ENCODE measurements around the gene MAP7. TPM values are rescaled to one million over a fixed set of nuclear protein-coding genes. Genes with fewer than 3 reads are reported as not detected.

Gene MAP7
- total and polyA plus RNA-seq, 9 of the 15 experiments (the other 6 are each of a cell fraction or from before 2014, with no cell fraction given) = 0.76 to 7.7 (median 3.9) TPM

DNA sequence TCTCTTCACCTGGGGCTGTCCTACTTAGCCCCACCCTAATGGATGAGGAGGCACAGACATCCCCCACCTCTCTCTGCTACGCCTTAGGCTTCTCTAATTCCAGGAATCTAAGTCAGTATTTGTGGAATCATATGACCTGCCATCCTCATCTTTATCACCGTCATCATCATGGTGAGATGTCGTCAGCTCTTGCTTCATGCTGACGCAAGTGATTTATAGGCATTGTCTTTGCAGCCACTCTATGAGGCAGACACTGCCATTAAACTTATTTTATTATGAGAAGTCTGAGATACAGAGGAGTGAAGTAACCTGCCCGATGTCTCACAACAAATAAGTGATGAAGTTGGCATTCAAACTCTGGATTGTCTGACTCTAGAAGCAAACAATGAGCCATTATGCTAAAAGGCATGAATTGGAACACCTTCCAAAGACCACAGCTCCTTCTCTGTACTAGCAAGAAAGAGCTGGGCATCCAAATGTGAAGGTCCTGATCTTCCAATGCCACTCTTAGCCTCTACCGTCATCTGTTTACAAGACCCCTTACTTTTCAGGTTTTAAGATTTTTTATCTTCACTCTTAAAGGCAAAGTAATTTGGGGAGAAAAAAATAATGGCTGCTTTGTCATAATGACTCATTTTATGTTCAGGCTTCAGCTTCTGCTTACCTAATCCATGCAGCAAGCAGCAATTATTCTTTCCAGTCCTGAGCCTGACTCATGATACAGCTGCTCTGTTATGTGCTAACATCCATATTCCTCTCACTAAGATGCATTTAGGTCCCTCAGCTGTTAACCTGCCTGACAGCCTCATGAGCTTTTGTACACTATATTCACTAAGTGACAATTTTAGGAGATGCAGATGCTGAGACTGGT is 146.9 kb downstream of the MAP7 start (continued):
- TF ChIP-seq ZNF583 (CRISPR knock-in tag; IDR thresholded peaks at IDR 0.05) (no peak), SOX6 (IDR thresholded peaks at IDR 0.05) (peak; percentile 98), DNMT1 (IDR thresholded peaks at IDR 0.05) (no peak), FIP1L1 (IDR thresholded peaks at IDR 0.05; ENCODE audit: low read depth, low read length, poor library complexity, severe bottlenecking) (no peak), BDP1 (IDR thresholded peaks at IDR 0.05; ENCODE audit: insufficient read depth, insufficient read length) (no peak), ILK (tag; IDR thresholded peaks at IDR 0.05; ENCODE audit: borderline replicate concordance, low read depth) (no peak), HDAC8 (tag; IDR thresholded peaks at IDR 0.05) (peak; percentile 48; the same call in 1 of the 2 replicates), EHMT2 (IDR thresholded peaks at IDR 0.05) (no peak; the same call in 1 of the 2 replicates), ZKSCAN3 (CRISPR knock-in tag; IDR thresholded peaks at IDR 0.05) (no peak), ZBTB1 (CRISPR knock-in tag; IDR thresholded peaks at IDR 0.05; ENCODE audit: borderline replicate concordance, low read depth) (no peak), HNRNPLL (IDR thresholded peaks at IDR 0.05; ENCODE audit: low read depth, low read length, poor library complexity, severe bottlenecking) (no peak), ZFPM2 (CRISPR knock-in tag; IDR thresholded peaks at IDR 0.05) (no peak)
- TF ChIP-seq, protein P1, sequence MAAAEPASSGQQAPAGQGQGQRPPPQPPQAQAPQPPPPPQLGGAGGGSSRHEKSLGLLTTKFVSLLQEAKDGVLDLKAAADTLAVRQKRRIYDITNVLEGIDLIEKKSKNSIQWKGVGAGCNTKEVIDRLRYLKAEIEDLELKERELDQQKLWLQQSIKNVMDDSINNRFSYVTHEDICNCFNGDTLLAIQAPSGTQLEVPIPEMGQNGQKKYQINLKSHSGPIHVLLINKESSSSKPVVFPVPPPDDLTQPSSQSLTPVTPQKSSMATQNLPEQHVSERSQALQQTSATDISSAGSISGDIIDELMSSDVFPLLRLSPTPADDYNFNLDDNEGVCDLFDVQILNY (CRISPR knock-in tag; IDR thresholded peaks at IDR 0.05) = no peak
- TF ChIP-seq, protein P2, sequence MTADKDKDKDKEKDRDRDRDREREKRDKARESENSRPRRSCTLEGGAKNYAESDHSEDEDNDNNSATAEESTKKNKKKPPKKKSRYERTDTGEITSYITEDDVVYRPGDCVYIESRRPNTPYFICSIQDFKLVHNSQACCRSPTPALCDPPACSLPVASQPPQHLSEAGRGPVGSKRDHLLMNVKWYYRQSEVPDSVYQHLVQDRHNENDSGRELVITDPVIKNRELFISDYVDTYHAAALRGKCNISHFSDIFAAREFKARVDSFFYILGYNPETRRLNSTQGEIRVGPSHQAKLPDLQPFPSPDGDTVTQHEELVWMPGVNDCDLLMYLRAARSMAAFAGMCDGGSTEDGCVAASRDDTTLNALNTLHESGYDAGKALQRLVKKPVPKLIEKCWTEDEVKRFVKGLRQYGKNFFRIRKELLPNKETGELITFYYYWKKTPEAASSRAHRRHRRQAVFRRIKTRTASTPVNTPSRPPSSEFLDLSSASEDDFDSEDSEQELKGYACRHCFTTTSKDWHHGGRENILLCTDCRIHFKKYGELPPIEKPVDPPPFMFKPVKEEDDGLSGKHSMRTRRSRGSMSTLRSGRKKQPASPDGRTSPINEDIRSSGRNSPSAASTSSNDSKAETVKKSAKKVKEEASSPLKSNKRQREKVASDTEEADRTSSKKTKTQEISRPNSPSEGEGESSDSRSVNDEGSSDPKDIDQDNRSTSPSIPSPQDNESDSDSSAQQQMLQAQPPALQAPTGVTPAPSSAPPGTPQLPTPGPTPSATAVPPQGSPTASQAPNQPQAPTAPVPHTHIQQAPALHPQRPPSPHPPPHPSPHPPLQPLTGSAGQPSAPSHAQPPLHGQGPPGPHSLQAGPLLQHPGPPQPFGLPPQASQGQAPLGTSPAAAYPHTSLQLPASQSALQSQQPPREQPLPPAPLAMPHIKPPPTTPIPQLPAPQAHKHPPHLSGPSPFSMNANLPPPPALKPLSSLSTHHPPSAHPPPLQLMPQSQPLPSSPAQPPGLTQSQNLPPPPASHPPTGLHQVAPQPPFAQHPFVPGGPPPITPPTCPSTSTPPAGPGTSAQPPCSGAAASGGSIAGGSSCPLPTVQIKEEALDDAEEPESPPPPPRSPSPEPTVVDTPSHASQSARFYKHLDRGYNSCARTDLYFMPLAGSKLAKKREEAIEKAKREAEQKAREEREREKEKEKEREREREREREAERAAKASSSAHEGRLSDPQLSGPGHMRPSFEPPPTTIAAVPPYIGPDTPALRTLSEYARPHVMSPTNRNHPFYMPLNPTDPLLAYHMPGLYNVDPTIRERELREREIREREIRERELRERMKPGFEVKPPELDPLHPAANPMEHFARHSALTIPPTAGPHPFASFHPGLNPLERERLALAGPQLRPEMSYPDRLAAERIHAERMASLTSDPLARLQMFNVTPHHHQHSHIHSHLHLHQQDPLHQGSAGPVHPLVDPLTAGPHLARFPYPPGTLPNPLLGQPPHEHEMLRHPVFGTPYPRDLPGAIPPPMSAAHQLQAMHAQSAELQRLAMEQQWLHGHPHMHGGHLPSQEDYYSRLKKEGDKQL (CRISPR knock-in tag; IDR thresholded peaks at IDR 0.05; ENCODE audit: borderline replicate concordance) = no peak
- TF ChIP-seq, protein P3, sequence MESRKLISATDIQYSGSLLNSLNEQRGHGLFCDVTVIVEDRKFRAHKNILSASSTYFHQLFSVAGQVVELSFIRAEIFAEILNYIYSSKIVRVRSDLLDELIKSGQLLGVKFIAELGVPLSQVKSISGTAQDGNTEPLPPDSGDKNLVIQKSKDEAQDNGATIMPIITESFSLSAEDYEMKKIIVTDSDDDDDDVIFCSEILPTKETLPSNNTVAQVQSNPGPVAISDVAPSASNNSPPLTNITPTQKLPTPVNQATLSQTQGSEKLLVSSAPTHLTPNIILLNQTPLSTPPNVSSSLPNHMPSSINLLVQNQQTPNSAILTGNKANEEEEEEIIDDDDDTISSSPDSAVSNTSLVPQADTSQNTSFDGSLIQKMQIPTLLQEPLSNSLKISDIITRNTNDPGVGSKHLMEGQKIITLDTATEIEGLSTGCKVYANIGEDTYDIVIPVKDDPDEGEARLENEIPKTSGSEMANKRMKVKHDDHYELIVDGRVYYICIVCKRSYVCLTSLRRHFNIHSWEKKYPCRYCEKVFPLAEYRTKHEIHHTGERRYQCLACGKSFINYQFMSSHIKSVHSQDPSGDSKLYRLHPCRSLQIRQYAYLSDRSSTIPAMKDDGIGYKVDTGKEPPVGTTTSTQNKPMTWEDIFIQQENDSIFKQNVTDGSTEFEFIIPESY (CRISPR knock-in tag; IDR thresholded peaks at IDR 0.05) = no peak
- TF ChIP-seq, protein P4, sequence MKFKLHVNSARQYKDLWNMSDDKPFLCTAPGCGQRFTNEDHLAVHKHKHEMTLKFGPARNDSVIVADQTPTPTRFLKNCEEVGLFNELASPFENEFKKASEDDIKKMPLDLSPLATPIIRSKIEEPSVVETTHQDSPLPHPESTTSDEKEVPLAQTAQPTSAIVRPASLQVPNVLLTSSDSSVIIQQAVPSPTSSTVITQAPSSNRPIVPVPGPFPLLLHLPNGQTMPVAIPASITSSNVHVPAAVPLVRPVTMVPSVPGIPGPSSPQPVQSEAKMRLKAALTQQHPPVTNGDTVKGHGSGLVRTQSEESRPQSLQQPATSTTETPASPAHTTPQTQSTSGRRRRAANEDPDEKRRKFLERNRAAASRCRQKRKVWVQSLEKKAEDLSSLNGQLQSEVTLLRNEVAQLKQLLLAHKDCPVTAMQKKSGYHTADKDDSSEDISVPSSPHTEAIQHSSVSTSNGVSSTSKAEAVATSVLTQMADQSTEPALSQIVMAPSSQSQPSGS (CRISPR knock-in tag; IDR thresholded peaks at IDR 0.05) = no peak
- TF ChIP-seq, protein P5, sequence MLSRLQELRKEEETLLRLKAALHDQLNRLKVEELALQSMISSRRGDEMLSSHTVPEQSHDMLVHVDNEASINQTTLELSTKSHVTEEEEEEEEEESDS (CRISPR knock-in tag; IDR thresholded peaks at IDR 0.05) = no peak
